OCI-LY1 (cell line): ENCODE results near the gene FAAP100.

ENCODE experiments used
- H2AFZ ChIP-seq: fragments of 200-600 bp; sonication (generic), shearing (Covaris generic); 2 replicates; pipeline ENCODE4 v1.6.0; 2014; ENCODE audit warnings: antibody characterized with exemption, mild to moderate bottlenecking, low read length
- H3F3A ChIP-seq: fragments of 200-600 bp; sonication (generic), shearing (Covaris generic); 2 replicates; pipeline ENCODE4 v1.6.0; 2014; ENCODE audit warnings: mild to moderate bottlenecking, antibody characterized with exemption, low read length, moderate library complexity; ENCODE audit not compliant: insufficient read depth
- H3K27ac ChIP-seq: fragments of 200-600 bp; sonication (generic); 2 replicates; pipeline ENCODE4 v1.5.1; 2014; ENCODE audit warnings: low read length, mixed run types, mild to moderate bottlenecking, low read depth; ENCODE audit not compliant: poor library complexity, severe bottlenecking
- H3K27me3 ChIP-seq: fragments of 200-600 bp; sonication (generic); 2 replicates; pipeline ENCODE4 v1.6.0; 2014; ENCODE audit warnings: antibody characterized with exemption, mild to moderate bottlenecking, low read length, moderate library complexity; ENCODE audit not compliant: insufficient read depth
- H3K36me3 ChIP-seq: fragments of 200-600 bp; sonication (generic); 2 replicates; pipeline ENCODE4 v1.6.1; 2014; ENCODE audit warnings: mild to moderate bottlenecking, antibody characterized with exemption, low read length, moderate library complexity, mixed read lengths; ENCODE audit not compliant: insufficient read depth
- H3K4me1 ChIP-seq: fragments of 200-600 bp; sonication (generic); 2 replicates; pipeline ENCODE4 v1.5.1; 2014; ENCODE audit warnings: mild to moderate bottlenecking, low read length, moderate library complexity; ENCODE audit not compliant: insufficient read depth, severe bottlenecking
- H3K4me2 ChIP-seq: fragments of 200-600 bp; sonication (generic), shearing (Covaris generic); 2 replicates; pipeline ENCODE4 v1.6.1; 2014; ENCODE audit warnings: low read length
- H3K4me3 ChIP-seq: fragments of 200-600 bp; sonication (generic); 2 replicates; pipeline ENCODE4 v1.5.1; 2014; ENCODE audit warnings: low read length, low read depth, mild to moderate bottlenecking, mixed read lengths; ENCODE audit not compliant: poor library complexity, severe bottlenecking
- H3K79me2 ChIP-seq: fragments of 200-600 bp; shearing (Covaris generic); 2 replicates; pipeline ENCODE4 v1.6.1; 2016; ENCODE audit warnings: mixed run types, low read length, mixed read lengths; ENCODE audit not compliant: insufficient read depth
- H3K9ac ChIP-seq: fragments of 200-600 bp; sonication (generic), shearing (Covaris generic); 2 replicates; pipeline ENCODE4 v1.6.1; 2014; ENCODE audit warnings: mild to moderate bottlenecking, low read length, mixed read lengths
- H3K9me2 ChIP-seq: fragments of 200-600 bp; sonication (generic), shearing (Covaris generic); 2 replicates; pipeline ENCODE4 v1.6.1; 2014; ENCODE audit warnings: low read depth, mild to moderate bottlenecking, low read length, mixed read lengths
- H3K9me3 ChIP-seq: fragments of 200-600 bp; shearing (Covaris generic); 2 replicates; pipeline ENCODE4 v1.6.1; 2014; ENCODE audit warnings: low read length, mixed read lengths
- H4K20me1 ChIP-seq: fragments of 200-600 bp; sonication (generic), shearing (Covaris generic); 2 replicates; pipeline ENCODE4 v1.6.0; 2016; ENCODE audit warnings: mild to moderate bottlenecking, low read length; ENCODE audit not compliant: insufficient read depth
- CTCF ChIP-seq: fragments of 200-600 bp; sonication (generic), shearing (Covaris generic); IDR thresholded peaks from 2 replicates; pipeline ENCODE4 v1.5.1; 2017; ENCODE audit warnings: mild to moderate bottlenecking, antibody characterized with exemption, low read length, moderate library complexity, mixed read lengths
- EZH2 ChIP-seq: fragments of 200-600 bp; sonication (generic), shearing (Covaris generic); IDR thresholded peaks from 2 replicates; pipeline ENCODE4 v1.8.0; 2017; ENCODE audit warnings: borderline replicate concordance, mixed run types, mild to moderate bottlenecking, antibody characterized with exemption, low read length, moderate library complexity, mixed read lengths

The FAAP100 gene

GRCh38 chr17:81543756-81544155 is 8.4 kb downstream of the FAAP100 start:
- Histone ChIP-seq H3K9ac (no peak overlapping the region), H3K79me2 (no peaks in the 10 kb centered on the region), H3K4me2 (no peak overlapping the region), H3K36me3 (peaks cover 52% of the 10 kb centered on the region), H3K27me3 (no peaks in the 10 kb centered on the region), H3K4me3 (no peak overlapping the region), H3K9me3 (no peaks in the 10 kb centered on the region), H3K4me1 (no peaks in the 10 kb centered on the region), H3K9me2 (no peaks in the 10 kb centered on the region), H4K20me1 (no peaks in the 10 kb centered on the region), H3F3A (no peaks in the 10 kb centered on the region), H3K27ac (no peak overlapping the region), H2AFZ (no peak overlapping the region)
- TF ChIP-seq CTCF (no peak), EZH2 (no peak)

GRCh38 chr17:81543339-81543675 is 8.8 kb downstream of the FAAP100 start:
- Histone ChIP-seq H3K4me2 (no peak overlapping the region), H3K9me2 (no peaks in the 10 kb centered on the region), H3K79me2 (no peaks in the 10 kb centered on the region), H3K4me1 (no peaks in the 10 kb centered on the region), H4K20me1 (no peaks in the 10 kb centered on the region), H3K27me3 (no peaks in the 10 kb centered on the region), H3K36me3 (peaks cover 57% of the 10 kb centered on the region), H3F3A (no peaks in the 10 kb centered on the region), H2AFZ (no peak overlapping the region), H3K27ac (no peak overlapping the region), H3K4me3 (no peak overlapping the region), H3K9ac (no peak overlapping the region), H3K9me3 (no peaks in the 10 kb centered on the region)
- TF ChIP-seq CTCF (no peak), EZH2 (no peak)

DNA sequence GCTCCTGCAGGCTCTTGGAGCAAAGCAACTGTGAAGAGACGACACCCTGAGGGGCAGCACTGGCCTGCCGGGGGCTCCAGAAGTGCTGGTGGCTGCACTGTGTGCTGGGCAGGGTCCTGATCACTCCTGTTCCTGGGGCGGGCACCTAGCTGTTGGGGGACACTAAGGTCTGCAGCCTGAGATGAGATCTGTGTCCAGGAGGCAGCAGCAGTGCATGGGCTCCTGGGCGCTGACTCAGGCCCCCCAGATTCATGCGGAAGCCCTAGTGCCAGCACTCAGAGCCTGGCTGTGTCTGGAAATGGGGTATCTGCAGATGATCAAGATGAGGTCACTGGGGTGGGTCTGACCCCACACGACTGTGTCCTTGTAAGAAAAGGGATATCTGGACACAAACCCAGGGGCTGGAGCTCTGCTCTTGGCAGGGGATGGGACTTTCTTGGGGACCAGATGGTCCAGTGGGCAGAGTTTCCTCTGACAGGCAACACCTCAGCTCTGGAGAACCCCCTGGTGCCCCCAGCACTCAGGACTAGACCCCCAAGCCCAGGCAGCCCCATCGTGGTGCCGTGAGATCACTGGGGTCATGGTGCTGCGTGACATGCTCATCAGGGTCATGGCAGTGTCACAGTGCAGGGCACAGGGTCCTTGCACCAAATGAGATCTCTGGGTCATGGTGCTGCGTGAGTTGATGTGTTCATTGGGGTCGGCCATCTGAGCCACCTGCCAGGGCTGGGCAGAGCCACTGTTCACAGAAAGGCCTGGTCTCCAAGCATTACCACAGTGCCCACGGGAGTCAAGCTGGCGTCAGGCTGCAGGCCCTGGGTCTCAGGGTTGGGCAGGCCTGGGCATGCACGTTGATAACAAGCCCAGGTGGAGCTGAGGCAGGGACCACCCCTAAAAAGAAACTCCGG is 9.5 kb downstream of the FAAP100 start:
- H2AFZ ChIP-seq = no peak overlapping the region
- no peaks in the 10 kb centered on the region for H4K20me1 ChIP-seq
- peaks cover 55% of the 10 kb centered on the region for H3K36me3 ChIP-seq
- H3K27ac ChIP-seq = no peak overlapping the region
- no peaks in the 10 kb centered on the region for H3K4me1 ChIP-seq
- H3K9me2 ChIP-seq = no peaks in the 10 kb centered on the region
- no peak overlapping the region for H3K9ac ChIP-seq
- no peaks in the 10 kb centered on the region for H3K27me3 ChIP-seq
- TF ChIP-seq EZH2 (no peak), CTCF (no peak)
- no peaks in the 10 kb centered on the region for H3K9me3 ChIP-seq
- H3K4me3 ChIP-seq = no peak overlapping the region
- no peaks in the 10 kb centered on the region for H3F3A ChIP-seq
- no peaks in the 10 kb centered on the region for H3K79me2 ChIP-seq
- H3K4me2 ChIP-seq = no peak overlapping the region
